Measurements from ENCODE around the gene C1QC. TPM values are rescaled to one million over a fixed set of nuclear protein-coding genes. Genes with fewer than 3 reads are reported as not detected.

C1QC gene
- total and polyA plus RNA-seq, 3 donors from 2014 or later: 8.6 to 108 (median 36.8) TPM

DNA sequence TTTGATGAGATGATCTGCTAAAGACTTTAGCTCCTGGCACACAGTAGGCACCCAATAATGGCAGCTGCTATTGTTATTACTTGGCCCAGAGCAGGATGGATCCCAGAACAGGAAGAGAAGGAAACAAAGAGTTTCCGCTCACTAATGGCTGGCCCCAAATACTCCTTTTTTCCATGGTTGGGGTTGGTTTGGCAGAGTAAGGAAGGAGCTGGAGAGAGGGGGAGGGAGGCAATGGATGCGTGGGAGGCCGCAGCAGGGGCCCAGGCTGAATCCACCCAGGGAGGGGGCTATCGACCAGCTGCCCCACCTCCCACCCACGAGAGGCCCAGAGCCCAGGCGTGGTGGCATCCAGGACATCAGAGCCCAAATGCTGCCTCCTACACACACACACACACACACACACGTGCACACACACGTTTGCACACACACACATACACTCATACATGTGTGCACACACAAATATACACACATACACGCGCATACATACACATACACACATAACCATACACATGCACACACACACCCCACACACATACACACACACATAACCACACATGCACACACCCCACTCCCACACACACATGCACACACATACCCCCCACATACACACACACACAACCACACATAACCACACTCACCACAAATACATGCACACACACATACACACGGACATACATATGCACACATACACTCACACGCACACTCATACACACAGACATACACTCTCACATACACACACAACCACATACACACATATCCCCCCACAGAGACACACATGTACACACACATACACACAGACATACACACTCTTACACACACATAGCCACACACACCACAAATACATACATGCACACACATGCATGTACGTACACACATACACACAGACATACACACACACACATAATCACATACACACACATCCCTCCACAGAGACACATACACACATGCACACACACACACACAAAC, 34.8 kb downstream of the C1QC start:
- intact Hi-C loops (cut with DNase I; ENCODE audit: low total_unique reads): no loop called here
- no peak for DNase-seq
- TF ChIP-seq CTCF (IDR thresholded peaks at IDR 0.05) (no peak), POLR2A (IDR thresholded peaks at IDR 0.05) (no peak)
- Histone ChIP-seq H3K9me3 (no peaks in the 10 kb centered on the region), H3K27me3 (no peaks in the 10 kb centered on the region), H3K36me3 (ENCODE audit: low read depth, missing control alignments) (no peaks in the 10 kb centered on the region), H3K4me1 (no peaks in the 10 kb centered on the region), H3K4me3 (no peak overlapping the region), H3K27ac (no peak overlapping the region)
- 60 to 66% methylated on average over 10 to 13 of the region's 13 CpGs for WGBS, 2 donors

- intact Hi-C loops (cut with DNase I; ENCODE audit: low total_unique reads): no loop called here
- TF ChIP-seq CTCF (IDR thresholded peaks at IDR 0.05) (no peak), POLR2A (IDR thresholded peaks at IDR 0.05) (no peak)
- Histone ChIP-seq H3K27me3 (no peaks in the 10 kb centered on the region), H3K4me1 (peaks cover 11% of the 10 kb centered on the region), H3K36me3 (ENCODE audit: low read depth, missing control alignments) (no peaks in the 10 kb centered on the region), H3K9me3 (no peaks in the 10 kb centered on the region), H3K27ac (no peak overlapping the region), H3K4me3 (no peak overlapping the region)
- 85 to 86% methylated on average over 9 of the region's 9 CpGs for WGBS, 2 donors
- DNase-seq: no peak
Measured at GRCh38 chr1:22680726-22681125, 37.3 kb downstream of the C1QC start.

- H3K36me3 ChIP-seq (ENCODE audit: low read depth, missing control alignments): no peaks in the 10 kb centered on the region
- TF ChIP-seq POLR2A (IDR thresholded peaks at IDR 0.05): no peak
- TF ChIP-seq CTCF (IDR thresholded peaks at IDR 0.05): no peak
- WGBS, 2 donors: 91% methylated on average over 15 of the region's 15 CpGs
- H3K4me1 ChIP-seq: peaks cover 14% of the 10 kb centered on the region
- no peaks in the 10 kb centered on the region for H3K9me3 ChIP-seq
- no peak overlapping the region for H3K27ac ChIP-seq
- no peak for DNase-seq
- H3K4me3 ChIP-seq: no peak overlapping the region
- intact Hi-C loops (cut with DNase I; ENCODE audit: low total_unique reads): no loop called here
- no peaks in the 10 kb centered on the region for H3K27me3 ChIP-seq
Measured at GRCh38 chr1:22681556-22682276, 38.3 kb downstream of the C1QC start.

DNA sequence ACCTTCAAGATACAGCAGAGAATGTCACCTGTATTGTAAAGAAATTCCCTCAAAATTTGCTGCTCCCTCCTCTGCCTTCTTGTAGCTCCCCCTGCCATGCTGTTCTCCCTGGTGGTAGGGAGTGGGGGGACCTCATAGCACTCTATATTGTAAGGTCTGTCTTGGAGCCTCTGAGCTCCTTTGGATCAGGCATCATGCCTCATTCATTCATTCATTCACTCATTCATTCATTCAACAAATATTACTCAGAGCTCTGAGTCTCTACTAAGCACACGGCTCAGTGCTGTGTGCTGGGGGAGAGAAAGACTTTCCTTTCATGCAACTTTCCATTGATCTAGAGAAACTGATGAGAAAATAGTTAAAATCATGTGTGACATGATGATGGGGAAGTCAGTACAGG, 40.1 kb downstream of the C1QC start:
- TF ChIP-seq CTCF (IDR thresholded peaks at IDR 0.05) (no peak), POLR2A (IDR thresholded peaks at IDR 0.05) (no peak)
- Histone ChIP-seq H3K4me1 (peaks cover 14% of the 10 kb centered on the region), H3K27me3 (no peaks in the 10 kb centered on the region), H3K36me3 (ENCODE audit: low read depth, missing control alignments) (no peaks in the 10 kb centered on the region), H3K27ac (no peak overlapping the region), H3K9me3 (no peaks in the 10 kb centered on the region), H3K4me3 (no peak overlapping the region)
- intact Hi-C loops (cut with DNase I; ENCODE audit: low total_unique reads): no loop called here
- WGBS, 2 donors: 94% methylated on average over 1 of the region's 1 CpG
- no peak for DNase-seq

Data from testis (tissue), 3 donors.